C4-2B (cell line): ENCODE data around the gene CFAP206.

Experiments
- CTCF ChIP-seq: fragments of 450-650 bp; conservative IDR thresholded peaks from 2 replicates; pipeline ENCODE4 v1.5.1; 2017; ENCODE audit warnings: mild to moderate bottlenecking
- ZFX ChIP-seq: fragments of 450-650 bp; IDR thresholded peaks from 2 replicates; pipeline ENCODE4 v1.6.1; 2017

GRCh38 chr6:87430499-87430898, 22.7 kb downstream of the CFAP206 start:
- TF ChIP-seq CTCF (no peak), ZFX (no peak)
